Astrocyte (in vitro differentiated cells and primary cell): ENCODE results near the gene PEX26. TPM values are rescaled to one million over a fixed set of nuclear protein-coding genes. Genes with fewer than 3 reads are reported as not detected.

Experiments used
- DNase-seq: peaks from one replicate; pipeline ENCODE4 v3.0.0-alpha.2; 2010; ENCODE audit warnings: low read depth
- FAIRE-seq: peaks from 2 replicates; lab custom pipeline; 2011; peaks lifted over from hg19 to GRCh38; lab: Jason Lieb, UNC
- H2AFZ ChIP-seq: 2 replicates; pipeline ENCODE4 v1.6.0; 2012; ENCODE audit warnings: low read depth, low read length, inconsistent platforms
- H3K27ac ChIP-seq: 2 replicates; pipeline ENCODE4 v1.5.1; 2011; ENCODE audit warnings: low read depth, low read length, inconsistent platforms
- H3K27me3 ChIP-seq: 2 replicates; pipeline ENCODE4 v1.6.0; 2011; ENCODE audit warnings: low read length, inconsistent platforms; ENCODE audit not compliant: insufficient read depth
- H3K36me3 ChIP-seq: 2 replicates; pipeline ENCODE4 v1.5.1; 2011; ENCODE audit warnings: low read length, inconsistent platforms; ENCODE audit not compliant: insufficient read depth
- H3K4me1 ChIP-seq: 2 replicates; pipeline ENCODE4 v1.5.1; 2011; ENCODE audit warnings: low read length, inconsistent platforms; ENCODE audit not compliant: insufficient read depth
- H3K4me2 ChIP-seq: 2 replicates; pipeline ENCODE4 v1.6.0; 2012; ENCODE audit warnings: low read length, inconsistent platforms
- H3K4me3 ChIP-seq: 2 replicates; pipeline ENCODE4 v1.5.1; 2011; ENCODE audit warnings: low read depth, mild to moderate bottlenecking, low read length, inconsistent platforms; ENCODE audit not compliant: insufficient read depth
- H3K79me2 ChIP-seq: 2 replicates; pipeline ENCODE4 v1.6.0; 2012; ENCODE audit warnings: mild to moderate bottlenecking, low read length, inconsistent platforms; ENCODE audit not compliant: insufficient read depth
- H3K9ac ChIP-seq: 2 replicates; pipeline ENCODE4 v1.6.0; 2012; ENCODE audit warnings: mild to moderate bottlenecking, low read length, inconsistent platforms
- H3K9me3 ChIP-seq: 2 replicates; pipeline ENCODE4 v1.5.1; 2012; ENCODE audit warnings: low read depth, mild to moderate bottlenecking, low read length, inconsistent platforms; ENCODE audit not compliant: insufficient read depth
- H4K20me1 ChIP-seq: 2 replicates; pipeline ENCODE4 v1.6.0; 2012; ENCODE audit warnings: low read length, inconsistent platforms; ENCODE audit not compliant: insufficient read depth
- H3K27ac Mint-ChIP-seq: one replicate; pipeline ENCODE4 v1.8.0; 2021; ENCODE audit warnings: mild to moderate bottlenecking, mixed read lengths; ENCODE audit not compliant: unreplicated experiment
- H3K27me3 Mint-ChIP-seq: one replicate; pipeline ENCODE4 v1.8.0; 2021; ENCODE audit warnings: low read depth, mixed read lengths; ENCODE audit not compliant: unreplicated experiment
- H3K36me3 Mint-ChIP-seq: one replicate; pipeline ENCODE4 v1.8.0; 2021; ENCODE audit warnings: low read depth, mixed read lengths; ENCODE audit not compliant: unreplicated experiment
- H3K4me1 Mint-ChIP-seq: one replicate; pipeline ENCODE4 v1.8.0; 2021; ENCODE audit warnings: low read depth, mixed read lengths; ENCODE audit not compliant: unreplicated experiment
- H3K4me3 Mint-ChIP-seq: one replicate; pipeline ENCODE4 v1.8.0; 2021; ENCODE audit warnings: mild to moderate bottlenecking, moderate library complexity, mixed read lengths; ENCODE audit not compliant: unreplicated experiment
- H3K9me3 Mint-ChIP-seq: one replicate; pipeline ENCODE4 v1.8.0; 2021; ENCODE audit warnings: mild to moderate bottlenecking, mixed read lengths; ENCODE audit not compliant: unreplicated experiment
- EZH2 ChIP-seq: IDR thresholded peaks from 2 replicates; pipeline ENCODE4 v1.6.1; 2012; ENCODE audit warnings: mild to moderate bottlenecking, low read length, inconsistent platforms; ENCODE audit not compliant: insufficient read depth
- total RNA-seq: library from RNA; stranded (reverse); gene quantifications from 2 replicates; pipeline ENCODE4 v1.2.1, GENCODE V29; 2021
- TF ChIP-seq, protein P1 (sequence below): IDR thresholded peaks from 2 replicates; pipeline ENCODE4 v1.5.1; 2011; ENCODE audit warnings: low read depth, mild to moderate bottlenecking, inconsistent platforms, low read length, moderate library complexity; ENCODE audit not compliant: insufficient read depth

PEX26 gene
- total RNA-seq, 1 donor from 2014 or later = 41.9 TPM

- H3K27ac Mint-ChIP-seq = no peak overlapping the region
- Histone ChIP-seq H2AFZ (no peak overlapping the region), H3K27me3 (no peaks in the 10 kb centered on the region), H3K4me1 (peaks cover 12% of the 10 kb centered on the region), H3K4me3 (no peak overlapping the region), H3K79me2 (no peaks in the 10 kb centered on the region), H3K4me2 (no peak overlapping the region), H3K9me3 (no peaks in the 10 kb centered on the region), H3K36me3 (no peaks in the 10 kb centered on the region), H3K9ac (no peak overlapping the region), H3K27ac (no peak overlapping the region), H4K20me1 (no peaks in the 10 kb centered on the region)
- DNase-seq (no peak), FAIRE-seq (no peak)
- TF ChIP-seq, protein P1, sequence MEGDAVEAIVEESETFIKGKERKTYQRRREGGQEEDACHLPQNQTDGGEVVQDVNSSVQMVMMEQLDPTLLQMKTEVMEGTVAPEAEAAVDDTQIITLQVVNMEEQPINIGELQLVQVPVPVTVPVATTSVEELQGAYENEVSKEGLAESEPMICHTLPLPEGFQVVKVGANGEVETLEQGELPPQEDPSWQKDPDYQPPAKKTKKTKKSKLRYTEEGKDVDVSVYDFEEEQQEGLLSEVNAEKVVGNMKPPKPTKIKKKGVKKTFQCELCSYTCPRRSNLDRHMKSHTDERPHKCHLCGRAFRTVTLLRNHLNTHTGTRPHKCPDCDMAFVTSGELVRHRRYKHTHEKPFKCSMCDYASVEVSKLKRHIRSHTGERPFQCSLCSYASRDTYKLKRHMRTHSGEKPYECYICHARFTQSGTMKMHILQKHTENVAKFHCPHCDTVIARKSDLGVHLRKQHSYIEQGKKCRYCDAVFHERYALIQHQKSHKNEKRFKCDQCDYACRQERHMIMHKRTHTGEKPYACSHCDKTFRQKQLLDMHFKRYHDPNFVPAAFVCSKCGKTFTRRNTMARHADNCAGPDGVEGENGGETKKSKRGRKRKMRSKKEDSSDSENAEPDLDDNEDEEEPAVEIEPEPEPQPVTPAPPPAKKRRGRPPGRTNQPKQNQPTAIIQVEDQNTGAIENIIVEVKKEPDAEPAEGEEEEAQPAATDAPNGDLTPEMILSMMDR = no peak
- TF ChIP-seq EZH2 = no peak
- H3K27me3 Mint-ChIP-seq = no peaks in the 10 kb centered on the region
- no peaks in the 10 kb centered on the region for H3K36me3 Mint-ChIP-seq
- no peak overlapping the region for H3K4me3 Mint-ChIP-seq
- H3K9me3 Mint-ChIP-seq = peaks cover 2% of the 10 kb centered on the region
- H3K4me1 Mint-ChIP-seq = peaks cover 5% of the 10 kb centered on the region
Measured at GRCh38 chr22:18042685-18043084, 35.1 kb upstream of the PEX26 start.

DNA sequence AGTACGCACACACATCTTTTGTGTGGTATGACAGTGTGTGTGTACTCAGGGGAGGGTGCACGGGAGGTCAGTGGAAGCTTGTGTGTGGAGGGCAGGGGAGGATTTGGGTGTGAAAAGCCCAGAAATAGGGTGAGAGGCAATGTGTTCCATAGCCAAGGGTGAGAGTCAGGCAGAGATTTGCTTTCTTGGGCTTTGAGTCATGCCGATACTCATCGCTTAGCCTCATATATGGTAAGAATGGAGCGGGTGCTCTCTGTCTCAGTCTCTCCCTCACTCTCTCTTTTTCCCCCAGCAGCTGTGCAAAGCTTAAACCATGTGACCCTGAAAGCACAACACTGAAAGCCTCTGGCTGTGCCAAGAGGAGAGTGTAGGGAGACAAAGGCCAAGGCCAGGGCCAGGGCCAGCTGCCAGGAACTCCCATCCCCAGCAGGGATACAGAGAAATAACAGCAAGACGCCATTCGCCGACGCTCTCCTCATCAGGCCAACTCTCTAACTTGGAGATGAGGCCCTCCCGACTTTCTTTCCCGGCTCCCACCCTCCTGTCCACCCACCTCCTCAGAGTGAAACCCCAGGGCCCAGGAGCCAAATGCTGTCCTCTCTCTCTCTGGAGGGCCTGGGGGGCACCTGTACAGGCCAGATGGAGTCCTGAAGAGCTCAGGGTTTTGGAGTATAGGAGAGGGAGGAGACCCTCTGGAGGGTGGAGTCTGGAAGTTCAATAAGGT lies 33.1 kb upstream of the PEX26 start:
- TF ChIP-seq, protein P1 = no peak
- TF ChIP-seq EZH2 = no peak
- FAIRE-seq (no peak), DNase-seq (peak; percentile 45)
- H3K4me2 ChIP-seq = peak overlapping the region; percentile 50
- H3K9me3 ChIP-seq = no peaks in the 10 kb centered on the region
- no peak overlapping the region for H3K27ac ChIP-seq
- H3K9ac ChIP-seq = no peak overlapping the region
- H3K36me3 ChIP-seq = no peaks in the 10 kb centered on the region
- H2AFZ ChIP-seq = peak overlapping the region; percentile 67
- H3K27me3 ChIP-seq = no peaks in the 10 kb centered on the region
- no peak overlapping the region for H3K4me3 ChIP-seq
- Mint-ChIP-seq H3K27me3 (peaks cover 3% of the 10 kb centered on the region), H3K4me1 (peaks cover 5% of the 10 kb centered on the region), H3K27ac (peak overlapping the region; percentile 10), H3K4me3 (no peak overlapping the region), H3K9me3 (no peaks in the 10 kb centered on the region), H3K36me3 (no peaks in the 10 kb centered on the region)
- H3K4me1 ChIP-seq = peaks cover 9% of the 10 kb centered on the region
- H4K20me1 ChIP-seq = no peaks in the 10 kb centered on the region
- H3K79me2 ChIP-seq = no peaks in the 10 kb centered on the region

DNA sequence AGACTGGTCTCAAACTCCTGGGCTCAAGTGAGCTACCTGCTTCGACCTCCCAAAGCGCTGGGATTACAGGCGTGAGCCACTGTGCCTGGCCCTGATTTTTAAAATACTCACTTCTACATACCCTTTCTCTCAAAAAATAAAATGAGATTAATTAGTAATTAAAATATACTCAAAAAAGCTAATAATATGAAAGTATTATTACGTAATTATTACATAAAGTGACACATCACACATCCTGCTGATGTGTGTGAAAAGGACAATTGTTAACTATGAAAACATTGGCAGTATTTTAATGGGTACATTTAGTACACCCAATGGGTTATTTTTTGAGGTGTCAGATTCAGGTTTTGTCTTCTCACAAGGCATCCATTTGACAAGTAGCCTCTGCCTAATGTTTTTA lies 32.0 kb upstream of the PEX26 start:
- Histone ChIP-seq H3K36me3 (no peaks in the 10 kb centered on the region), H3K79me2 (no peaks in the 10 kb centered on the region), H3K27ac (no peak overlapping the region), H3K4me1 (peaks cover 9% of the 10 kb centered on the region), H3K4me2 (no peak overlapping the region), H3K27me3 (no peaks in the 10 kb centered on the region), H4K20me1 (no peaks in the 10 kb centered on the region), H3K9ac (no peak overlapping the region), H3K4me3 (no peak overlapping the region), H3K9me3 (no peaks in the 10 kb centered on the region), H2AFZ (no peak overlapping the region)
- Mint-ChIP-seq H3K9me3 (no peaks in the 10 kb centered on the region), H3K36me3 (no peaks in the 10 kb centered on the region), H3K27me3 (peaks cover 3% of the 10 kb centered on the region), H3K4me3 (no peak overlapping the region), H3K4me1 (peaks cover 5% of the 10 kb centered on the region), H3K27ac (no peak overlapping the region)
- FAIRE-seq (no peak), DNase-seq (no peak)
- no peak for TF ChIP-seq EZH2
- TF ChIP-seq, protein P1 = no peak
